NCI-H1092 treated with DMSO at 0.1 percent for 48 hours (cell line): ENCODE data around the gene FOXS1.

Experiments
- DNase-seq: peaks from one replicate; lab custom pipeline; 2025; lab: John Stamatoyannopoulos, UW

The FOXS1 gene

DNA sequence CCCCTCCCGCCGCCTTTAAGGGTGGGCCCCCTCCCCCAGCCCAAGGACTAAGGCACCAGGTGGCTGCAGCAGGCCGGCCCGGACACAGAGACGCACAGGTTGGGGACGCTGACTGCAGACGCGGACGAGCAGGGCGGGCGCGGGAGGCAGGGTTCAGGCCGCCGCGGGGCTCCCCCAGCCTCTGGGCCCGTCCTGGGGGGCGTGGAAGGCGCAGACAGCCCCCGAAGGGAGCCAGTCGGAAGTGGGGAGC lies 15.7 kb upstream of the FOXS1 start:
- DNase-seq: no peak

GRCh38 chr20:31860390-31861134 lies 15.2 kb upstream of the FOXS1 start:
- DNase-seq: no peak

DNA sequence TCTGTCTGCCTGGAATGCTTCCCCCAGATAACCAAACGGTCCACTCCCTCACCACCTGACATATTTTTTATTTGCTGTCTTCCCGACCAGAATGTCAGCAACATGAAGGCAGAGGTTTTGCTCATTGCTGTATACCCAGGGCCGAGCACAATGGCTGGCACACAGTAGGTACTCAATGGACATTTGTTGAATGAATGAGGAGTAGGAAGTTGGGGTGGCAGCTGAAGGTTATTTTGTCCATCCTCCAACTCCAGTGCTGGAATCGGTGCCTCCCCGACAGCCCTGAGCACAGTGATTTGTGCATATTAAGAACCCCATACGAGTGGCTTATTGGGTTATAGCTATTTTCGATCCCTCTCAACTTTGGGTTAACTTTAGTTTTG lies 14.6 kb upstream of the FOXS1 start:
- DNase-seq: no peak

DNA sequence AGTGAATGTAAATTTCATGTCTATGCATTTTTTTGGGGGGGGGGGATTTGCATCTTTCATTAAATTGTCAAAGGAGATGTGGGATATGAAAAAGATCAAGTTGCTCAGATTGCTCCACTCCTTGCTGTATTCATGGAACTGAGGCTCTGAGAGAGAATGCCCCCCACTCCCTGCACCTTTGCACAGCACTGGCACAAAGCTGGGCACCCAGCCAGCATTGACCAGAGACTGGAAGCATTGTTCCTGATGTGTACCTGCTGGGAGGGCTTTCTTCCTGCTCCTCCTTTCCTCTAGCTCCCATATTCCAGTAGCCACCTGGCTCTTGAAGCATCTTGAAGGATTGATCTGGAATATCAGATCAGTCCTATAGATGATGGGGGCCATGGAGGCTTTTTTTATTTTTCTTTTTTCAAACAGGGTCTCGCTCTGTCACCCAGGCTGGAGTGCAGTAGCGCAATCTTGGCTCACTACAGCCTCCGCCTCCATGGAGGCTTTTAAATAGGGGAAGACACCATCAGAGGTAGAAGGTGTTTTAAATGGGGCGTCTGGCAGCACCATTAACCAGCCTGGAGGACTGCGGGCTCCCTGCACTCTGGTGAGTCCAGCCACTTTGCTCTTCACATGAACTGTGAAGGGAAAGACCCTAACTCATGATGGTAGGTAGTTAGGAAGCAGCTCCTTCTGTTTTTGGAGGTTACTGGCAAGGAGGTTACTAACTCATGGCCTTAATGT lies 14.0 kb upstream of the FOXS1 start:
- DNase-seq: no peak

DNA sequence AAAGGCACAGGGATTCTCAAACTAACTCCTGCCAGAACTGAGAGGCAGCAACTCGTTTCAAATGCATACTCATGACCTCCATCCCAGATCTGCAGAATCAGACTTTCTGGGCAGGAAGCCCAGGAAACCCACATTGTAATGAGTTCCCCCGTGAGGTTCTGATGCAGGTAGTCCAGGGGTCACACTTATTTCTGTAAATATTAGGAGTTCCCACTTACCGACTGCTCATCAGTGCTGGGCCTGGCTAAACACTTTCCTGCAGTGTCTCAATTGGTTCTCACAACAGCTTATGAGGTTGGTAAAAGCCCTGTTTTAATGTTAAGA lies 13.3 kb upstream of the FOXS1 start:
- no peak for DNase-seq

GRCh38 chr20:31857861-31858759 lies 12.7 kb upstream of the FOXS1 start:
- DNase-seq: no peak

GRCh38 chr20:31856516-31856915 lies 11.1 kb upstream of the FOXS1 start:
- DNase-seq: no peak

DNA sequence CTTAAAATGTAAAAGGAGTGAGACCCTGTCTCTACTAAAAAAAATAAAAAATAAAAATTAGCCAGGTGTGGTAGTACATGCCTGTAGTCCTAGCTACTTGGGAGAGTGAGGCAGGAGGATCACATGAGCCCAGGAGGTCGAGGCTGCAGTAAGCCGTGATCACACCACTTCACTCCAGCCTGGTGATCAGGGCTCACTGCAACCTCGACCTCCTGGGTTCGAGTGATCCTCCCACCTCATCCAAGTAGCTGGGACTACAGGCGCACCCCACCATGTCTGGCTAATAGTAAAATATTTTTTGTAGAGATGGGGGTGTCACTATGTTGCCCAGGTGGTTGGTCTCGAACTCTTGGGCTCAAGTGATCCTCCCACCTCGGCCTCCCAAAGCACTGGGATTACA lies 8.1 kb upstream of the FOXS1 start:
- no peak for DNase-seq

DNA sequence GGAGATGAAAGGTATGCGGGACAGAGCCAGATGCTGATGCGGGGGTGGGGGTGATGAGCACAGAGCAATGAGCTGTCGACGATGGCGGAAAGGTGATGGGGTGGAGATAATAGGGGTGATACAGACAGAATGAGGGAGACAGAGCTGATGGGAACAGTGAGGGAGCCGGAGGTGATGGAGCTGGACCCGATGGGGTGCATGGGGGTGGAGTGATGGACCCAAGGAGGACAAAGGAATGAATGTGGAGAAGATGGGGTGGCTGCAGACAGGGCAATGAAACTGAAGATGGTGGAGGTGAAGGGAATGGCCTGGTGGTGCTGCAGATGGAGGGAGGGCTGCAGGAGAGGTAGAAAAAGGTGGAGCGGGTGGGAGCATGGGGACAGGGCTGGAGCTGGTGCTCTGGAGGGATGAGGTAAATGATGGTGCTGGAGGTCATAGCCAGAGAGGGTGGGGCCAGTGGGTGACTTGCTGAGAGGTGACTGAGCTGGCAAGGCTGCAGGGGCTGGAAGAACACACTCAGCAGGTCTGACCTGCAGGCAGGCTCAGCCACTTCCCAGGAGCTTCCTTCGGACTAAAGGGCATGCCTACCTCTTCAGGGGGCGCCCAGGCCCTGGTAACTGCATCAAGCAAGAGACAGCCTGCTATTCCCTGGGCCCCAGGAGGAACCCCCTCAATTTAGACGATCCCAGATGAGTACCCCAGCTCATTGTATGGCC lies 6.0 kb upstream of the FOXS1 start:
- DNase-seq: no peak

DNA sequence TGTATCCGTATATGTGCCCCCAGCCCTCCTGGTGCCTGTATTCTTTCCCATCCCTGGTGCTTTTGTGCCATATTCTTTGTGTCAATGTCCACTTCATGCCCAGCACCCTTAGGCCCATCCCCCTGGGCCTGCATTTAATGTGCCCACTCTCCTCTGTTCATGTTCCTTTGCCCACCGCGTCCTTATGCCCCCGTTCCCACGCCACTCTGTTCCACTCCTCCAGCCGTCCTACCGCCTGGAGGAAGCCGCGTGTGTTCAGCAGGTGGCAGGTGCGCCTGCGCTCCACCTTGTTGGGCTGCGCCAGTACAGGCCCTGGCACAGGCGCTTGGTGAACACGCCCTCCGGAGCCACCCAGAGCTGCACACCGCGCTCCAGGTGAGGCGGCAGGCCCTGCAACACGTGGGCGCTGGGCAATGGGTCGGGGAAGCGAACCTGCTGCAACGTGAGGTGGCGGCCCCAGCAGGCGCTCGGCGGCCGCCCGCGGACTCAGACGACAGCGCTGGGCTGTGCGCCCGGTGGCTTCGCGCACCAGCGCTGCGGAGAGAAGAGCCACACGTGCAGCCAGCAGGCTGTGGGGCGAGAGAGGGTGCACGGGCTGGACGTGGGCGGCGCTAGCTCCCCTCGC lies 4.0 kb upstream of the FOXS1 start:
- DNase-seq: no peak

DNA sequence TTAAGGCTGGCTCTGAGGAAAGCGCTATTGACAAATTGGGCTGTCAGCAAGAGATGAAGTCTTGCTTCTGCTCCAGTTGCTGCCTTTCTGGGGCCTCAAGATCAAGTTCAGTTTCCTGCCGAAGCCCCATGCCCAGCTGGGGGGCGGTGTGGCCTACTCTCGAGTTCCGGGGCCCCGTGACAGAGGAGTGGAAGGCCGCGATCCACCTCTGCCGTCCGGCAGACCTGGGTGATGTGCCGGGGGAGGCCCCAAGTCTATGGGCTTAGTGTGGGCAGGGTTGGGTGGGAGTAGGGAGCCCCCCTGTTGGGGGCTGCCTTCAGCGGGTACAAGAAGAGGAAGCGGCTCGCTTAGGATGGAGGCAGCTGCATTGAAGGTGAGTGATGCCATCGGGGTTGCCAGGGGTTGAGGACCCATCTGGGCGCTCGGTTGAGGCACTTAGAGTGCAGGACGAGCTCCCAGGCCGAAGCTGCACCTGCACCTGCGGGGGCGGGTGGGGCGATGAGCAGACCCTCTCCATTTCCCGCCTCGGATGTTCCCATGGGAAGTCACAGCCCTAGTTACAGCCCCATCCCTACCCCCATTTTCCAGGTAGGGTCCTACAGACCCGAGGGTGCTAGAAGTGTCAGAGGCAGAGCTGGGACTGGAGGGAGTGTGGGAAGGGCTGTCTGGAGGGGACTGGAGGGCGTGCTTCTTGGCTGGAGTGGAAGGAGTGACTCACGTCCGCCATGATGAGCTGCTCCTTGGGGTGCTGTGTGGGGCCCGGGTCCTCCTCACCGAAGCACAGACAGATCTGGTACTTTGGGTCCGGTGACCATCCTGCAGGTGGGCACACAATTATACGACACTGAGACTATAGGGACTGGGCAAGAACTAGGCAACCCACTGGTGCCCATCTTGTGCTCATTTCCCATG lies 2.9 kb upstream of the FOXS1 start:
- no peak for DNase-seq

GRCh38 chr20:31846793-31847138 lies 1.4 kb upstream of the FOXS1 start:
- DNase-seq: no peak

DNA sequence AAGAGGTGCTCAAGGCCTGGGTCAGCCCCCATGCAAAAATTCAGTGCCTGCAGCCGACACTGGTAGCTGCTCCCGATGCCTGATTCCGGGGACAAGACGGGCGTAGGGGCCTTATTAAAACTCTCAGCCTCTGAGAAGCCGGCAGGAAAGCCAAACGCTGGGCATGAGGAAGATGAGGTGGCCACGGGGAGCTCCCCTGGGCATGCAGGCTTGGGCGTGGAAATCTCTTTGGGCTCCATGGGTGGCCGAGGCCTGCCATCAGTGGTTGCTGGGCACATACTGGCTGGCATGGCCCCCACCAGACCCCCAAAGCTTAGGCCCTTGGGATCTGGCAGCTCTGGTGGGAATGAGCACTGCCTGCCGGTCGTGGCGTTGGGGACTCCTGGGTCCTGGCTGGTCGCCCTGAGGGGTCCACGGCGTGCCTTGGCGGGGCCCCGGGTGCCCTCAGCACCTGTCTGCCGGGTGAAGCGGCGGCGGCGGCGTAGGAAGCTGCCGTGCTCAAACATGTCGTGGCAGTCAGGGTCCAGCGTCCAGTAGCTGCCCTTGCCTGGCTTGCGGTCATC lies 586 bp downstream of the FOXS1 start:
- DNase-seq: no peak

DNA sequence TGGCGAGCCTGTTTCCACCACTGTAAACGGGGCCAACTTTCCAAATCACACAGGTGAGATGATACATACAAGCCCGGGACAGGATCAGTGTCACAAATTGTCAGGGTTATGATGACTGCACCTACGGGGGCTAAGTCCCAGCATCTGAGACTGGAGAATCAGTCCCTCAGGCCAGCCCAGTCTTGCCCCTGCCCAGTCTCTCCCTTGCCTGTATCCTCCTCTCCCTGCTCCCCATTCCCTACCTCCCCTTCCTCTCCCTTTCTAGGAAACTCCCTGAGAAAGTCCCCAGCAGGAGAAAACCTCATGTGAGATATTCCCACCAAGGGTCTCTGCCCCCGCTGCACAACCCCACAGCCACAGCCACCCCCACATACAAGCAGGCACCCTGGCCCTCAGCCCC lies 1.5 kb downstream of the FOXS1 start:
- DNase-seq: no peak

DNA sequence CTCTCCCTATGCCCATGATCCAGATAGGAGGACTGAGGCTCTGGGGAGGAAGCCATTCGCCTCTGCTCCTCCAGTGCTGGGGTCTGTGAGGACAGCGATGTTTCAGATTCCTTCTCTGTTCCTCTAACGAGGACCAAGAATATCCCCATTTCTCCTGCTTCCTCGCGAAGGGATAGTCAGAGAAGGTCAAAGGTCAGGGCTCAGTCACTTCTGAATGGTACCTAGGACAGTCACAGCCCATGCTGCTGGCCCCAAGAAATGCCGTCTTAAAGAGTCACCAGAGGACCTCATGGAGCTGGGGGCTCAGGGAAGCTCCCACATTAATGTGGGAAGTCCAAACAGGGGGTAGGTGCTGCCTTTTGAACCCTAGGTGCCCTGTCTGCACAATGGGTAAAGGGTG lies 2.1 kb downstream of the FOXS1 start:
- DNase-seq: no peak

- no peak for DNase-seq
Measured at GRCh38 chr20:31842471-31843157, 2.8 kb downstream of the FOXS1 start.

- DNase-seq: no peak
Measured at GRCh38 chr20:31841928-31842327, 3.5 kb downstream of the FOXS1 start.

- no peak for DNase-seq
Measured at GRCh38 chr20:31840906-31841816, 4.2 kb downstream of the FOXS1 start.
